ENCODE data around the gene IGSF9B.

- TF ChIP-seq CTCF (IDR thresholded peaks at IDR 0.05) (peak in 4 of 5 experiments; percentile 7 to 38 (median 30)), POLR2A (IDR thresholded peaks at IDR 0.05) (no peak)
Measured at GRCh38 chr11:133947321-133947756, 9.4 kb downstream of the IGSF9B start.
